ENCODE results near the gene CD2. TPM values are rescaled to one million over a fixed set of nuclear protein-coding genes. Genes with fewer than 3 reads are reported as not detected.

Gene CD2
- total RNA-seq, 1 donor from 2014 or later, result 2.1 TPM

DNA sequence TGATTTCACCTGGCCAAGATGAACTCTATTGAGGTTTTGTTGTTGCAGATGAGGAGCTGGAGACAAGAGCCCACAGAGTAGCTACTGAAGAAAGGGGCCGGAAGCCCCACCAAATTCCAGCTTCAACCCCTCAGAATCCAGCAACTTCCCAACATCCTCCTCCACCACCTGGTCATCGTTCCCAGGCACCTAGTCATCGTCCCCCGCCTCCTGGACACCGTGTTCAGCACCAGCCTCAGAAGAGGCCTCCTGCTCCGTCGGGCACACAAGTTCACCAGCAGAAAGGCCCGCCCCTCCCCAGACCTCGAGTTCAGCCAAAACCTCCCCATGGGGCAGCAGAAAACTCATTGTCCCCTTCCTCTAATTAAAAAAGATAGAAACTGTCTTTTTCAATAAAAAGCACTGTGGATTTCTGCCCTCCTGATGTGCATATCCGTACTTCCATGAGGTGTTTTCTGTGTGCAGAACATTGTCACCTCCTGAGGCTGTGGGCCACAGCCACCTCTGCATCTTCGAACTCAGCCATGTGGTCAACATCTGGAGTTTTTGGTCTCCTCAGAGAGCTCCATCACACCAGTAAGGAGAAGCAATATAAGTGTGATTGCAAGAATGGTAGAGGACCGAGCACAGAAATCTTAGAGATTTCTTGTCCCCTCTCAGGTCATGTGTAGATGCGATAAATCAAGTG lies 14.3 kb downstream of the CD2 start:
- intact Hi-C loops (cut with DNase I), result no loop called here
- DNase-seq (ENCODE audit: low spot score) (no peak), ATAC-seq (no peak)

GRCh38 chr1:116769104-116769452 lies 14.8 kb downstream of the CD2 start:
- intact Hi-C loops (cut with DNase I), result no loop called here
- ATAC-seq (no peak), DNase-seq (ENCODE audit: low spot score) (no peak)

GRCh38 chr1:116769561-116769977 lies 15.3 kb downstream of the CD2 start:
- intact Hi-C loops (cut with DNase I), result no loop called here
- no peak for DNase-seq (ENCODE audit: low spot score)
- peak; percentile 28 for ATAC-seq

- ATAC-seq (no peak), DNase-seq (ENCODE audit: low spot score) (no peak)
- intact Hi-C loops (cut with DNase I), result no loop called here
Measured at GRCh38 chr1:116769994-116770393, 15.8 kb downstream of the CD2 start.

DNA sequence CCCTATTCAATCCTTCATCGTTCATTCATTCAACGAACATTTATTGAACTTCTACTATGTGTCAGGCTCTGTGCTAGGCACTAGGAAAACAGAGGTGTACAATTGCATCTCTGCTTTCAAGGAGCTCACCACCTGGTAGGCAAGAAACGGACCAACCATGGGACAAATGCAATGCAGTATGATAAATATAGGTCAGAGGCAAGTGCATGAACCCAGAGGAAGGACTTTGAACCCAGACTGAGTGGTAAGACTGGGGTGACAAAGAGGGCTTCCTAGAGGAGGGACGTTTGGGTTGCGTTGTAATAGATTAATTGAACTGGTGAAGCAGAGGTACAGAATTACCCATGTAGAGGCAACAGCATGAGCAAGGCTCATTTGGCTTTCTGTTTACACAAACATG lies 16.4 kb downstream of the CD2 start:
- no peak for DNase-seq (ENCODE audit: low spot score)
- intact Hi-C loops (cut with DNase I), result no loop called here
- no peak for ATAC-seq

DNA sequence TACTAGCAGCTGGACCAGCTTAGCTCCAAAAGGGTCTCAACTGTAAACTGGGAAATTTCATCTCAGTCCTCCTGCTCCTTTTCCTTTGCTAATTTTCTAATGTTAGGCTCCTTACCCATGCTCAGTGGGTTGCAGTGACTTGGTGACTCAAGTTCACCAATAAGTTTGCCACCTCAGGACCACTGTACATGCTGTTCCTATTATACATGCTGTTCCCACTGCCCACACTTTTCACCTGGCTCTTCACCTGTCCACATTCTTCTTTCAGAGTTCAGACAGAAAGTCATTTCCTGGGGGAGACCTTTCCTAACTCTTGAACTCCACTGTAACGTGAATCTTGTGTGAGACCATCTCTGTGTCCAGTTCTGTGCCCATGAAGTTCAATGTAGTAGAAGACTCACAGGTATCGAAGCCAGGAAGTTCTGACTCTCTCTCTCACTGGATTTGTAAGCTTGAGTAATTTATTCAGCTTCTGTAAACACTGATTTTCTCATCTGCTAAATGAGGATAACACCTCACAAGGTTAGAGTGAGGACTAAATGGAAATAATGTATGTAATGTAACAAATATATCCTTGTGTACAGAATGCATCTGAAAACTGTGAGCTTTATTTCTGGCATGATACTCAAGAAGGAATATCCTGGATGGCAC lies 17.9 kb downstream of the CD2 start:
- DNase-seq (ENCODE audit: low spot score), result no peak
- intact Hi-C loops (cut with DNase I), result no loop called here
- ATAC-seq, result no peak

DNA sequence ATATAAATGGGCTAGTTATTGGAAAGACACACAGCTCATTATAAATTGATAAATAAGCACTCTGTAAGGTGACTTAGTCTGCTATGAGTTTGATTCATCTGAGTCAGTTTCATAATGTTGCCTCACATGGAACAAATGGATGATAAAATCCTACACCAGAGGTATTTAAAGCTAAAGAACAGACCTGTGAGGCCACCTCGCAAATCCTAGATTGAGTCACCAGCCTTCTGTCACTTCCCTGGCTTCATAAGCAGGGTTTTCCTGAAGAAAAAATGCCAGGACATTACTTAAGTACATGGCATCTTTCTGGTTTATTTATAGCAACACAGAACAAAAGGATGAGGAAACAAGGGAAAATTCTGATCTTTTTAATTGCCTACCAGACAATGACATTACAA lies 18.4 kb downstream of the CD2 start:
- DNase-seq (ENCODE audit: low spot score) (no peak), ATAC-seq (no peak)
- intact Hi-C loops (cut with DNase I), result no loop called here

DNA sequence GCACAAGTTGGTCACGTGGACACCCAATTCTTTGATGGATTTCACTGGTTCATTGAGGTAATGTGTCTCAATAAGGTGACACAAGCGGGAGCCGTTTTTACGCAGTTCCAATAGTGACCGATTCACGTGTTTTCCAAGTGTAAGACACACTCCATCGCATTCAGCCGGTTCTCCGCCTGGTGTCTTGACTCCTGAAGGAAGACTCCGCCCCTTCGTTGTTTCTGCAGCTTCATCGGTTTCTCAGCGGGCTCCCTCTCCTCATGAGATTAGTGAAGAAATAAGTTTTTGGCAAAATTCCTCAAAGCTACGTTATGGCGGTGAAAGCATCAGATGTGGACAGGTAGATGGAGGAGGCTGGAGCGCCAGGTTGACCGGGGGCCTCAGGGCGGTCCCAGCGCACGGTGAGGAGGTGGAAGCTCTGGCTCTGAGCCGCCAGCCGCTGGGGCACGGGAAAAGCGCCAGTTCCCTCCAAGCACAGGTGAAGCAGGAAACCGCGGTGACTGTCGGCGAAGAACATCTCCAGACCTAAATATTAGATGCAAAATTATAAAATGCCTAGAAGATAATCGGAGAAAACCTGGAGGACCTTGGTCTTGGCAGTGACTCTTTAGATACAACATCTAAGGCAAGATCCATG lies 21.0 kb downstream of the CD2 start:
- ATAC-seq, result no peak
- no peak for DNase-seq (ENCODE audit: low spot score)
- intact Hi-C loops (cut with DNase I), result loop anchor here (5.0 kb wide), 1 partner anchor 428 kb away; no protein-coding TSS in a partner anchor

DNA sequence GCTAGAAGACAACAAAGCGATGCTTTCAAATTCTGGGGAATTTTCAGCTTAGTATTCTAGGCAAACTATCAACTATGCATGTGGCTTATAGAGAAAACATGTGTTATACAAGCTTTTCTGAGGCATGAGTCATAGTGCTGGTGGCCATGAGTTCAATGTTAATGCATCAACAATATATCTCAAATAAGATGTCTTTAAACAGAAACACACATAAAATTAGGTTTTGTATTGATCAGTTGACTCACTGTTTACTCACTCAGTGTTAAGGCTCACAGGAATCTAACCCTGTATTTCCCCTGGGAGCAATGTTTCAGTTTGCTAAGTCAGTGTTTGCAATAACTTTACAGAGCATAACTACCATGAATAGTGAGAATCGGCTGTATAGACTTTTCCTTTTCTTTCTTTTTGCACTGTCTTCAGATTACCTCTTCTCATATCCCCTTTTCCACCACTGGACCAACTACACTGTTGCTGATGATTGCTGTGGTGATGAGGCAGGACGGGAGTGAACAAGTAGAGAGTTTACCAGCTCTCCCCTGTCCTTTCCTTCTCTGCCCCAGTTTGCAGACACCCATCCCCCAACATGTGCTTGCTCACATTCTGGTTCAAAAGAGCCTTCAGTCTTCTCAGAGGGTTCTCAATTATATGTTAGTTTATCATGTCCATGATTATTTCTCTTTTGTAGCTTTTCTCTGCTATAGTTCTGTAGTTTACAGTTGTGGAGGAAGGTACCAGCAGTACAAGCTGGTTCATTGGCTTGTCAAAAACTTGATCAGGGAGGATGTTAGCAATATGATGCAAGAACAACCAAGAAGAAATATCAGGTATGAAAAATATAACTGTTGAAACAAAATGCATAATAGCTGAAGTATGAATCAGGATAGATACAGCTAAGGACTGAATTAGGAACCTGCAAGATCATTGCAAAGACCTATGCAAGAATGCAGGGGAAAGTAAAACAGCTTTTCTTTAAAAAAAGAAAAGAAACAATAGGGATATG lies 23.9 kb downstream of the CD2 start:
- intact Hi-C loops (cut with DNase I), result loop anchor here (5.0 kb wide), 1 partner anchor 431 kb away; no protein-coding TSS in a partner anchor
- ATAC-seq, result no peak
- DNase-seq (ENCODE audit: low spot score), result no peak

DNA sequence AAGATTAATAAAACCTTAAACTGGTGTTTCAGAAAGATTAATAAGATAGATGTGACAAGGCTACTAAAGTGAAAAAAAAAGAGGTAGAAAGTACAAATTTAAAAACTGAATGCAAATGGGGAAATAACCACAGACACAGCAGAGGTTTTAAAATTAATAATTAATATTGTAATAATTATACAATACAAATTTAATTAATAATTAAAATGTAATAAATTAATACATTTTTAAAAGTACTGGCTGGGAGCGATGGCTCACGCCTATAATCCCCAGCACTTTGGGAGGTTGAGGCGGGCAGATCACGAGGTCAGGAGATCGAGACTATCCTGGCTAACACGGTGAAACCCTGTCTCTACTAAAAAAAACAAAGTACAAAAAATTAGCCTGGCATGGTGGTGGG lies 26.8 kb downstream of the CD2 start:
- ATAC-seq (no peak), DNase-seq (ENCODE audit: low spot score) (no peak)
- intact Hi-C loops (cut with DNase I), result no loop called here

- intact Hi-C loops (cut with DNase I), result no loop called here
- DNase-seq (ENCODE audit: low spot score), result no peak
- ATAC-seq, result no peak
Measured at GRCh38 chr1:116785006-116785405, 30.8 kb downstream of the CD2 start.

DNA sequence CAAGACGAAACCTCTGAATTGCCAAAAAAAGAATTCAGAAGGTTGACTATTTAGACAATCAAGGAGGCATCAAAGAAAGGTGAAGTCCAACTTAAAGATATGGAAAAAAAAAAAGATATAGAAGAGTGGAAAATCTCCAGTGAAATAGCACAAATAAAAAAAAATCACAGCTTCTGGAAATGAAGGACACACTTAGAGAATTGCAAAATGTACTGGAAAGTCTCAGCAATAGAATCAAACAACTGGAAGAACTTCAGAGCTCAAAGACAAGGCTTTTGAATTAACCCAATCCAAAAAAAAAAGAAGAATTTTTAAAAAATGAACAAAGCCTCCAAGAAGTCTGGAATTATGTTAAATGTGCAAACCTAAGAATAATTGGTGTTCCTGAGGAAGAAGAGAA lies 31.8 kb downstream of the CD2 start:
- DNase-seq (ENCODE audit: low spot score) (no peak), ATAC-seq (no peak)
- intact Hi-C loops (cut with DNase I), result no loop called here

DNA sequence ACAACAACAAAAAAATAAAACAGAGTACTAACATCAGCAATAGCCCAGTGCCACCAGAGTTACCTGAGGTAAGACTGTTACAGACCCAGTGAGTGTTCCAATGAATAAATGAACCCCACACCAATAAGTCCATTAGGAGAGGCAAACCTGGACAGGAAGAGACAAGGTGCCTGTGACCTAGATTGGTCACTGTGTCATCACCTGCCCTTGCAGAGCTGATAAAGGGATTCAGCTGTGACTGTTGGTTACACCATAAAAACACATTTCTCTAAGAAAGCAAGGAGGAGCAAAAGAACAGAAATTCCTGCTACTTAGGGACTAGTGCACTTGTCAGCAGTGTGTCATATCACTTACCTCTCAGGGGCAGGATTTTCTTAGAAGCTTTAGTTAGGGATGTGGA lies 37.5 kb downstream of the CD2 start:
- DNase-seq (ENCODE audit: low spot score) (no peak), ATAC-seq (no peak)
- intact Hi-C loops (cut with DNase I), result no loop called here

DNA sequence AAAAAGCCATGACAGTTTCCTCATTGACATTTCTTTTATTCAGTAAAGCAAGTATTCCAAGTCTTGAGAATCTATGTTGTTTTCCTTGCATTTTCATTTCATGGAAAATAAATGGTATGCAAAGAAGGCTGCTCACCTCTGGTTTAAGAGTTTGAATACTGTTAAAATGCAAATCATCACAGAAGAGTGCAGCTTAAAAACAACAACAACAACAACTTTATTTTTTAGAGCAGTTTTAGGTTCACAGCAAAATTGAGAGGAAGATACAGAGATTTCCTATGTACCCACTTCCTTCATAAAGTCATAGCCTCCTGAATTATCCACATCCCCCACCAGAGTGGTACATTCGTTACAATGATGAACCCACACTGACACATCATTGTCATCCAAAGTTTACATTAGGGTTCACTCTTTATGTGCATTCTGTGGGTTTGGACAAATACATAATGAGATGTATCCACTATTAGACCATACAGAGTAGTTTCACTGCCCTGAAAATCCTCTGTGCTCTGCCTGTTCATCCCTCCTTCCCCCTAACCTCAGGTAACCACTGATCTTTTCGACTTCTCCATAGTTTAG lies 39.2 kb downstream of the CD2 start:
- DNase-seq (ENCODE audit: low spot score), result no peak
- intact Hi-C loops (cut with DNase I), result no loop called here
- ATAC-seq, result no peak

DNA sequence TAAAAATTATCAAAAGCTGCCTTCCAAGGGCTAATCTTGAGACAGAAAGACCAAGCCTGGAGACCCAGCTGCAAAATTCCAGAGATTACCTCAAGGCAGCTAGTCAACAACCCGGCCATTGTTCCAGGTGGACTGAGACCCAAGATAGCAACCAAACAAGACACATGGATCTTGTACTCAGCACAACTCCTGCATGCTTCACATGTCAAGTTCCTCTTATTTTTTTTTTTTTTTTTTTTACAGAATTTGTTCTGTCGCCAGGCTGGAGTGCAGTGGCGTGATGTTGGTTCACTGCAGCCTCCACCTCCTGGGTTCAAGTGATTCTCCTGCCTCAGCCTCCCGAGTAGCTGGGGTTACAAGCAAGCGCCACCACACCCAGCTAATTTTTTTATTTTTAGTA lies 40.1 kb downstream of the CD2 start:
- DNase-seq (ENCODE audit: low spot score), result no peak
- intact Hi-C loops (cut with DNase I), result no loop called here
- no peak for ATAC-seq

DNA sequence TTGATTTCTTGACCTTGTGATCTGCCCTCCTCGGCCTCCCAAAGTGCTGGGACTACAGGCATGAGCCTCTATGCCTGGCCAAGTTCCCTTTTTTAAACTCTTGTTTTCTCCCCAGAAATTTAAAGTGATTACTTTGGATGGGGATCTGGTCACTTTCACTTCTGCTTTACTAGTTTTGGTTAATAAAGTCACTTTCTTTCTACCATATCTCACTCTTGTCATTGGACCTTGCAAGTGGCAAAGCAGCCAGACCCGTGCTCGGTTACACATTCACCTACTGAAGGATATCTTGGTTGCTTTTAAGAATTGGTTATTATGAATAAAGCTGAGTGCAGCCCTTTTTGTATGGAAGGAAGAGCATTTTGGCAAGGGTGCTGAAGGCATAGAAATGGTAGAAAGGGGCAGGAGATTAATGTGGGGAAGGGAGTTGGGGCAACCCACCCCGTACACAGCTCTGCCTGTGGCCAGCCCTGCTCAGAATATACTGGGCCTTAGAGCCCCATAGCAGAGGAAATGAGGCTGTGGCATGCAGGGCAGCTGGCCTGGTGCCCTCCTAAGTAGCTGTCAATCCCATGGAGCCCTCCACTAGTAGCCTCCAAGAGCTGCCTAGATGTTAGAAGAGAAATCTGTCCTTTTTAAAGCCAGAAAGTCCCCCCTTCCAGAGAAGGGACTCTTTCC lies 40.7 kb downstream of the CD2 start:
- ATAC-seq (peak; percentile 52), DNase-seq (ENCODE audit: low spot score) (no peak)
- intact Hi-C loops (cut with DNase I), result no loop called here

DNA sequence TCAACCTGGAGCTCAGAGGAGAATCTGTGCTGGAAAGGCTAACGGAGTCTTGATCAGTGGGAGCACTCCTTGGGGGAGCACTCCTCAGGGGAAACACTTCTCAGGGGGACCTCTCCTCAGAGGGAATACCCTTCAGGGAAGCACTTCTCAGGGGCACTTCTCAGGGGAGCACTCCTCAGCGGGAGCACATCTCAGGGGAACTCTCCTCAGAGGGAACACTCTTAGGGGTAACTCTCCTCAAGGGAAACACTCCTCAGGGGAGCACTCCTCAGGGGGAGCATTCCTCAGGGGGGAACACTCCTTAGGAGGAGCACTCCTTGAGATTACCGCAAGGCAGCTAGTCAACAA lies 41.2 kb downstream of the CD2 start:
- intact Hi-C loops (cut with DNase I), result no loop called here
- DNase-seq (ENCODE audit: low spot score), result no peak
- ATAC-seq, result no peak

GRCh38 chr1:116804736-116805135 lies 50.5 kb downstream of the CD2 start:
- intact Hi-C loops (cut with DNase I), result no loop called here
- ATAC-seq (no peak), DNase-seq (ENCODE audit: low spot score) (no peak)

- ATAC-seq (no peak), DNase-seq (ENCODE audit: low spot score) (no peak)
- intact Hi-C loops (cut with DNase I), result no loop called here
Measured at GRCh38 chr1:116805398-116805797, 51.2 kb downstream of the CD2 start.

Measured in sciatic nerve (tissue), 2 donors.